IPS-NIHi7 (cell line): Measurements from ENCODE around the gene KLF7.
A peak's percentile ranks its signal among the peaks of the same experiment; 100 is the strongest.

ENCODE experiments used
- DNase-seq: peaks from one replicate; pipeline ENCODE4 v3.0.0; 2012; ENCODE audit warnings: mixed read lengths; ENCODE audit errors: extremely low spot score

KLF7 gene

DNA sequence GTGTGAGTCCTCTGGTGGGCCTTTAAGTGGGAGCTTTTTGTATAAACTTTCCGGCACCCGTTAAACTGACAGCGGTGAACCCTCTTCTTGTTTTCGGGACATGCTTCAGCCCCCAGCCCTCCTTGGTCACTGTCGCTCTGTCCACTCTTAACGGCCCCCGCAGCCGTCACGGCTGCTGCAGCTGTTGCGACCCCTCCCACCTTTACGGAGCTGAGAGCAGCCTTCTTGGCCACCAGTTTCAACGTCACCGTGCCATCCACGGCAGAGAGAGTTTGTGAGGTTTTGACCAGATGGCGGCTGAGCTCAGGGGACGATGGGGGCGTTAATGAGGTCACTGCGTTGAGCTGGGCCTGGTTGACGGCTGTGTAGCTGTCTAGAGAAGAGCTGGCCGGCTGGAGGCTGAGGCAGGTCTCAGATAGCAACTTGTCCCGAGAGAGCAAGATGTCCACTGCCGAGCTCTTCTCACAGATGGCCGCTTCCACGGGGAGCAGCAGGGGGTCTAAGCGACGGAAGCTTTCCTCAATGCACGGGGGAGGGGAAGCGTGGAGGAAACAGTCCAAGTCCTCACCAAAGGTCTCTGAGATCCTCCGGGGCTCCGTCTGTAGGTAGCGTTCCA is 41.9 kb downstream of the KLF7 start:
- no peak for DNase-seq

DNA sequence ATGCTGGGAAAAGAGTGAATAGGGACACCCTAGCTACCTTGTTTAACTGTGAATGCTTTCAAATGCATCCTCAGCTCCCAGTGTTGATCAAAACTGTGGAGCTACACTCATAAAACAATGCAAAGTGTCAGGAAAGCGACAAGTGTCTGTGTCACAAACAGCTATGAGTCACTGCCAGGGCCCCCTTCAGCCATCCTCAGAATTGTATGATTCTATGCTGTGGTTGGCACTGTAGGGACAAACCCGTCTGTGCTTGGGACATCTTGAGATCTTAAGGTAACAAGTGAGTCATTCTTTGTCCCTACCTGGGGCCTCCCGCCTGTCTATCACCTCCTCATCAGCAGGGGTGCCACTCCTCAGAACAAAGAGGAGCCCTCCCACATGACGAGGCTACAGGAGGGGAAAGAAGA is 42.4 kb downstream of the KLF7 start:
- peak; percentile 71 for DNase-seq

DNA sequence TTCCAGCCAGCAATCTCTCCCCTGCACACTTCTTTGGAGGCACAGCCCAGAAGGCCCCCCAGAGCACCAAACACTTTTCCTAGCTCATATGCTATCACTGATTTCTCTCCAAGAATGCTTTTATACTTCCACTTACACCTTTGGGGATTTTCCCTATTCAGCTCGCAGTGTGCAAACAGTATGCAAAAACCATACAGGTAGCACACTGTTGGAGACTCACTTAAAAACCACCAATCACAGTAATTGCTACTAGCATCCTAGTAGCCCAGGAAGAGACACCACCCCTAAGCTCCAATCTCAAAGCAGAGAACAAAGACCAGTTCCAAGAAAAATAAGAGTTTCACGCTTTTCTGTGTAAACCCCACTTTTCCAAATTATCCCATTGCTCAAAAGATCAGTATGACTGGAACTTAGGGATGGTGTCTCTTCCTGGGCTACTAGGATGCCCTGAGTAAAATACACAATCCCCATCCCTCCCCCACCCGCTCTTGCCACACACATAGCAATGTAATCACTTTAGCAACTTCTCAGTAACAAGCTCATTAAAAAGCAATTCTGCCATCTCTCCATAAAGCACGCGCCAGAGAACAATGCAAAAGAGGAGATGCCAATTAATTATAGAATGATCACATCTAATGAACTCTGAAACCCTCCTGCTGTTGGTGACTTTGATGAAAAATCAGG is 43.0 kb downstream of the KLF7 start:
- DNase-seq = no peak

DNA sequence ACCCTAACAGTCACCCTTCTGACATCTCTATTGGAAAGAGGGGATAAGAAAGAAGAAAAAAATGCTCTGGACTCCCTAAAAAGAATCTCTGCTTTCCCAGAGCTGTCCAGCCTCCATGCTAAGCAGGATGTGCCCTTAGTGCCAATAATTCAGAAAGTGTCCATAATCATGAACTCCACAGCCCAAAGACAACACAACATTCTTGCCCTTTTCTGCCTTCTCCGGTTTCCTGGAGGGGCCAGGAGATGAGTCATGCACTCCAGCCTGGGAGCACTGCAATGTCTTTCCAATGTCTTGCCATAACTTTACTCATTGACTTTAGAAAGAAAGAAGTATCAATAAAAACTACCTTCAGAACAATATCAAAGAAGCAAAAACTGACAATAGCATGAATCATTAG is 44.0 kb downstream of the KLF7 start:
- no peak for DNase-seq

DNA sequence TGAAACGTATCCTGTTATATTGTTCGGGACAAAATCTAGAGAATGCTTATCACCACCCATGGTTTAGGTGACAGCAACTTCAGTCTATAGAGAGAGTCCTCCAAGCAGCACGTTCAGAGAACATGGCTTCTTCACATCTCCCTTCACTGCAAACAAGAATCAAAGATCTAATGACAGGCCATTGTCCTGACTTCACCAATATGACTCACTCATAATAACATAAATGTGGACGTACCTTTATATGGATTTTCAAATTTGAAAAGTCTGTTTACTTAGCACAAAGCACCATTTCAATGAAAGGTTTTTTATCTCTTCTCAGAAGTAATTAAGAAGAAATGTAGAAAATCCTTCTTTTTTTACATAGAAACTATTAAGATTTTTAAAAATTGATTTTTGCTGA is 46.7 kb downstream of the KLF7 start:
- no peak for DNase-seq

DNA sequence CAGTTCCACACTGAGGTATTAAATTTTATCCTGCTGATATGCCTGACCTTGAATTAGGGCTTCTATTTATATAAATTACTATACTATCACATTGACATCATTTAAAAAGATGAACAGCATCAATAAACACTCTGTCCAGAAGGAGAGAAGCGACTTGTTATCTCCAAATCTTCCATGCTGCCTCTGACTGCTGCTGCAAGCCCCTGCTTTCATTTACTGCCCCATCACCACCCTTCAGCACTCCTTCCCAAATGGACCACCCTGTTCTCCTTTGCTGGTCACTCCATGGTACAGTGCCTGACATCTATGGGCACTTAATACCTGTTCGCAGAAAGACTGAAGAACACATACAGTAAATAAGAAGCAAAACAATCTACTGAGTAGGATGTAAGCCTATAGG is 48.1 kb downstream of the KLF7 start:
- DNase-seq = no peak

DNA sequence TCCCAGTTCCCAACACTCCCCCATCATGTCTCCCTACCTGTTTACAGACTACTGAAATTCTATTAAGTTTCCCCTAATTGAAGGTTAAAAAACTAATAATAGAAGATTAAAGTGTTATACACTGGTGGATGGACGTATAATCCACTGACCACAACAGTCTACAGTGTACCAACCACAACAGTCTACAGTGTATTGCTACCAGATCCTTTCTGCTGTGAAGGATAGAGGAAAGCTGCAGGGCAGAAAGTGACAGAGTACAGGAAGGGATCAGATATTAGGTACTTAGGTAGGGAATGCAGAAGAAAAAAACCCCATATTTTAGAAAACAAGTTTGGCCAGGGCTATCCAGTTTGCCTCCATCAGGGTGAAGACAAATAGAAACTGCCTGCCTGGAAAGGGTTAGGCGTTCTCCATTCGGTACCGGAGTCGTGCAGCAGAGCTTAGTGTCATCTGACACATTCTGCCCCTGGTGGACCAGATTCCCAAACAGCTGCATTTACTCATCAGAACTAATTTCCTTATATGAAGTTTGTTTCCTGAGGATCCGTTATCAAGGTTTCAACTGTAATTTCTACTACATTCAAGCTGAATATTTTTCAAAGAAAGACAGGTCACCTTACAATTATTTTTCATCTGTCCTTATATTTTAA is 49.9 kb downstream of the KLF7 start:
- DNase-seq = no peak

DNA sequence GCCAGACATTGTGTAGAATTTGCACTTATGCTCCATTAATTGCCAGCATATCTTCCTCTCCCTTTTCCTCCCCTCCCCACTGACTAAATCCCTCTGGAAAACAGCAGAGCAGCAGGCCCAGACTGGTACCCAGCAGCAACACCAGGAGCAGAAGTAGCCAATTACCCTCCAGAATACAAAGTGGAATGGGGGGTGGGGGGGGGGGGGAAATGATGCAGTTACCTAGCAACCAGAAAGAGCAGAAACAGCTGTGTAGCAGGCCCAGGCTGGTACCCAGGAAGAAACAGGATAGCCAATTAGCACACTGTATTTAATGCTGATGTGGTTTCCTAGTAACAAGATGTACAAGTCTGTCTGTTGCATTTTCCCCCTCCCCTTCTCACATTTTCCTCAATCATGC is 52.3 kb downstream of the KLF7 start:
- DNase-seq = no peak

DNA sequence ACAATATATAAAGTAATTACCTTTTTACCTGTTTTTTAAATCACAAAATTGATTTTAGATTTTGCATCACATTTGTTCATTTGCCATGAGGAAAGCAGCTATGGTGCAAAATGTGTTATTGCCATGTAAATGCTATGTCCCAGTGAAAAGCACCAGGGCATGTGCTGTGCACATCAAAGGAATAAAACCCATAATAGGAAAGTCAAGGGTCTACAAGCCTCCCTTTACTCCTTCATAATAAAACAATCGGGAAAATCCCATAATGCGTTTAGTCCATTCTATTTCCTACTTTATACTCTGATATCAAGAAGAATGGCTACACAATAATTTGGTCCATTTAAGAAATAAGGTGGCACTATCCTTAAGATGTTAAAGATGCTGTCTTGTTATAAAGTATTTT is 53.0 kb downstream of the KLF7 start:
- no peak for DNase-seq

DNA sequence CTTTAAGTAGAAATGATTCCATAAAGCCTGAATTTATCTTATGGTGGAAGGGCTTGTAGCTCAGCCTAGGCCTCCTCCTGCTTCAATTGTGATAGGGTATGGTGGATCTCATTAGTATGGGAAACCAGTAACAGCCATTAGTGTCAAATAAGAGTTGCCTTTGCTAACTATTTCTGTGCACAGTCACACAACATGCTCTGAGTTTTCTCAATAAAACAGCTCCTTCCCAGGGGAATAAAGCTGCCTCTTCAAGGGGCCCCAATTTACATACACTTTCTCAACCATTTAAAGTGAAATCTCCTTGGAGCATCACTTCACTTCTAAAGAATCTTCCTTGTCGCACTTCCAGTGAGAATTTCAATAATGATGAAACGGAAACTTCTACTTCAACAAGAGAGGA is 53.4 kb downstream of the KLF7 start:
- DNase-seq = no peak

DNA sequence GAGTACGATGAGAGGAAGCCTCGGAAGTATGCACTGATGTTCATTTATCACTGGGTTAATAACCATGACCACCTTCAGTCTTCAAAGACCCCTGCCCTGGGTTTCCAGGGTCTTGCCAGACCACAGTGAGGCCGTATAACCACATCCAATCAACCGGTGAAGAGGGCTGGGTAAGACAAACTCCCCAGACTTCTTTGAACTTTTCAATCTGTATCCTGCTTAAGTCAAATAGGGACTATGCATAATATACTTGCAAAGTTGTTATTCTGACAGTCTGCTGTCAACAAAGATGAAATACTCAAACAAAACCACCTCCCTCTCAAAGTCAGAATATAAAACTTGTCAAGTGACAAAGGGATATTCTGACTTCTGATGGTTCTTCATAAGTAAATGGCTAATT is 54.0 kb downstream of the KLF7 start:
- DNase-seq = no peak

DNA sequence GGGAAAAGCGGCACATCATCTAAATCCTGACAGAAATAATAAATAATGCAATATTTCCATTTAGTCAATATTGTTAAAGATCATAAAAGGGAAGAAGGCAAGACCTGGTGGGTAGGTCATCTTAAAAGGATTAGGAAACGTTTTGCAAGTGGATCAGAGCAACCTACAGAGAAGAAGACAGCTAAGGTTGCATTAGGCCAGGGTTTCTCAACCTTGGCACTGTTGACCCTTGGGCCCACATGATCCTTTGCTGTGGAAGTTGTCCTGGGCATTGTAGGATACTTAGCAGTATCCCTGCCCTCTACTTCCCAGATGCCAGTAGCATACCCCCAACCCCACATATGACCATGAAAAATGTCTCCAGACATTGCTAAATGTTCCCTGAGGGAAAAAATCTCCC is 55.0 kb downstream of the KLF7 start:
- DNase-seq = no peak

DNA sequence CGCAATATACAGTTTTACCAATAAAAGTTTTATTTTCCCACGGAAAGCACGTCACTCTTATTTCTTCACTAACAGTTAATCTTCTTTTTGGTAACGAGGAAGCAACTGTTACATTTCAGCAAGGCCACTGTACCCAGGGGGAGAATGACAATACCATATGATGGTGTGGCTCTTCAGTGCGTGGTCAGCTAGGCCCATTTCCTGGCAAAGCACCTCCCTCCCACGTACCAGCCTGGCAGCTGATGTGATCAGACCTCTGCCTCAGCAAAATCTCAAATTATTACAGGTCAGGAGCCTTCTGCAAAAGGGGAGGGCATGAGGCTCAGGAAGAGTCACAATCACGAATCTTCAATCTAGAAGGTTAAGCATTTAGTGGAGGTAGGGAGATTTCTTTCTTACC is 55.4 kb downstream of the KLF7 start:
- no peak for DNase-seq

DNA sequence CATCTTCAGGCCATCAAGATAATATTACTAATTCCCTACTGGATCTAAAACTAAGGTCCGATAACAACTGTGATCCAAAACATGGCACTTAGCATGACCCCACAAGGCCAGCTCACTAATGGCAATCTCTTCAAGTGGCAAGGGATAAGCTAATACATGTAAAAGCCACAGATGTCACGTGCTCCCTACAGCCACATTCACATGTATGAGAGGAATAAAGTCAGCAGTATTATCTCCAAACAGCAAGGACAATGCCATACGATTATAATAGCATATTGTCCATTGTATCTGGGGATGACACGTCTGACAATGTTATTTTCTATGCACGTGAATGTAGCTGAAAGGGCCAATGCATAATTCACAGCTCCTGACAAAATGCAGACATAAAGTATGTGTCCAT is 56.0 kb downstream of the KLF7 start:
- no peak for DNase-seq

DNA sequence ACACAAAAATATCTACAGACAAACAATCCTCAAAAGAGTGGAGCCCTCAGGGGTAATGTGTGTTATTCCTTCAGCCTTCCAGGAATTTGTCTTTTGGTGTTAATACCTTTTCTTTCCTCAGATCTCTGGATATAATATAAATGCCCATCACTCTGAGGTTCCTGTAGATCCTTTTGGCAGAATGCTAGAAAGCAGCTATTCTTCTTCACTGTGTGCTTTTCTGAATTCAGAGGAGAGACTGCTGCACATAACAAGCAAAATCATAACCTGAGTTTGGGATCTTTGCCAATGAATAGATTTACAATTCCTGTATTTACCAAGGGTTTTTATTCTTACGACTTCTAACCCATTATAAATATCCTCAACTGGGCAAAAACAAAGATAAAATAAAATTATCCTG is 57.3 kb downstream of the KLF7 start:
- DNase-seq = no peak

DNA sequence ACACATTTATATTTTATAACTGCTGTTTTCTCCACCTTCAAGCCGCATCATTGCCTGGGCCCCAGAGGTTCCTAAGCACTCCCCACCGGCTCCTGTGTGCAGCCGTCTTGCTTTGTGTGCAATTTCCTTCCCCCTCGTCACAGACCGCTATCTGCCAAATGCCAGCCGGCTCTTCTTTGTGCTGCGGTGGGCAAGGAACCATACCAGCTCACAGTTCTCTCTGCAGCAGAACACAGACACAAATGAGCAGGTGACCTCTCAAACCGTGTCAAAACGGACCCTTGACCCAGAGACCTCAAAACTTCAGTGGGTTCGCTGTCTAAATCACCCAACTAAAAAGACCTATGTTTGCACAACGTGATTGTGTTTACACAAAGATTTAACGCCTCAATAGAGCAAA is 58.2 kb downstream of the KLF7 start:
- no peak for DNase-seq

DNA sequence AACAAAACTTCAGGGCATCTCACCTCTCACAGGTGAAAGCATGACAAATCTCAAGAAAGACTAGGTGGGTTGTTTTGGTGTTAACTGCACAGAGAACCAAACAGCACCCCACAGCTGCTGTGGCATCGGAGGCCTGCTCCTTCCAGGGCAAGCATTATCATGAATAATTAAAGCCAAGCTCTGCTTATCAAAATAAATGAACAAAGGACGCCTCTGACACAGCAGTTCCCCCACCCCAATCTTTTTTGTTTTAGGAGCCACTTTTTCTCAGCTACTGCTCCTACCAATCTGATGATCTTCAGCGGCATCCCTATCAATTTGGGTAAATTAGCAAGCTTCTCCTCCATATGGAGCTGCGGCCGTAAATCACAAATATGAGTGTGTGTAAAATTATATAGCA is 58.6 kb downstream of the KLF7 start:
- no peak for DNase-seq

DNA sequence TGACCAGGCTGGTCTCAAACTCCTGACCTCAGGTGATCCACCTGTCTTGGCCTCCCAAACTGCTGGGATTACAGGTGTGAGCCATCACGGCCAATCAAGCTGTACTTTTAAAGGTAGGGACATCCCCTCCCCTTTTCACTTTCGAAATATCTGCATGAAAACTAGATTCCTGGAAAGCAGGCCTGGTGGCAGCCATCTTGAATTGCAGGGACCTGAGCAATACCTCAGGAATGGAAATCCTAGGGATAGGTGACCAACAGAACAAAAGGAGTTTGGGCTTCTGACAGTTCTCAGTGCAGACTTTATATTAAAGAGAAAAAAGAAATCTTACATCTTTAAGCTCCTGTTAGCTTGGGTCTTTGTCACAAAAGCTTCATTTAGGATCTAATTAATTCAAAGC is 62.6 kb downstream of the KLF7 start:
- DNase-seq = peak; percentile 28

DNA sequence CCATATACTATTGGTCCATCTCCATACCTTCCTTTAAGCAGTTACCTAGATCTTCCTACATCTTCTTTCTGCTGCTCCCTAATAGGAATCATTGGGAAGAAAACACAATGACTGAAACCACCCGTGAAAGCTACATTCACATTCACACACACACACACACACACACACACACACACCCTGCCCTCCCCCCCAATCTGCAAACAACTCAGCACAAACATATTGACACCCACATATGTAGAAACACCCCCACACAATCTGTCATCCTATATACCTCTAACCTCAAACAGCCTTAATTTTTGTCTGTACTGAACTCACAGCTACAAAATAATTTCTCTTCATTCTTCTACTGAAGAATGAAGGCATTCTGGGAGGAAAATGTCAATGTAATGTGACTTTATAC is 63.8 kb downstream of the KLF7 start:
- no peak for DNase-seq

DNA sequence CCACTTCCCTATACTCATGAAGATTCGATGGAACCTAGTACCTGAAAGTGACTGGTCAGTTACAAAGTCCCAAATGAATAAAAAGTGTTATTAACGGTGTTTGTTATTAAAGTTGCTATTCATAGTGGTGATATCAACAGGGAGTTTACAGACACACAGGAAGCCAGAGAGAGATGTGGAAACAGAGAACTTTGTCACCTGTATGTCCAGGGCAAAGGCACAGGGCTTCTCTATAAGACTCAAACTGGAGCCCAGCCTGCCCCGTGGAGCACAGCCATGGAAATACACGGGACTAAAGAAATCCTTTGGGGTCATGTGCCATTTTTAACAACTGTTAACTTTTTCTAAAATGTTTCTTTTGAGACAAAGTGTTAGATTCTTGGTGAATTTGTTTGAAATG is 68.5 kb downstream of the KLF7 start:
- DNase-seq = no peak

DNA sequence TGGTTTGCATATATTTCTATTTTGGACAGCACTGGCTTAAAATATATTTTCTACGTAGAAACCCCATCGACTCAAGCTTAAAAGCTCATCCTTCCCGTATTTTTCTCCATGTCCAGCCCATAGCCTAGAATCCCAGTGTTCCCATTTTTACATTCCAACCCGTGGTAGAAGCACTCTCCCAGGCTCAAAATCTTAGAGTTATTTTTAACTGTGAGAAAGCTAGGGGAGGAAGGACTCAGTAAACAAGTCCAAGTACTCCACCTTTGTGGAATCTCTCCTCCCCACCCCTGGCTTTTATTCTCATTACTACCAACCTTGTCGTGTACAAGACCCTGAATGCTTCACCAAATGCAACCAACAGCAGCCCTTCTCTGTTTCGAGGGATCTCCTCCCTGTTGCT is 69.8 kb downstream of the KLF7 start:
- no peak for DNase-seq

DNA sequence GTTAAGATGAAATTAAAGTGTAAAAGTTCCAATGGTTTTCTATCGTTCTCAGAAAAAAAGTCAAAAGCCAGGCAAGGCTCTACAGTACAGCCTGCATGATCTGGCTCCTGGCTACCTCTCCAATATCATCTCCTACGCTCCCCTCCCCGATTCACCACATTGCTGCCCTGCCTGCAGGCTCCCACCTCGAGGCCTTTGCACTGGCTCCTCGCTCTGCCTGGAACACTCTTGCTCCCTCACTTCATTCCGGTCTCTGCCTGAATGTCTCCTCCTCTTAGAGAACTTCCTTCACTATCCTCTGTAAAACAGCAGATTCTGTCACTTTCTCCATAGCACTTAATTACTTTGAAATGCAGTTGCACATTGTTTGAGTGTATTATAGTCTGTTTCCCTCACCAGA is 72.5 kb downstream of the KLF7 start:
- DNase-seq = peak; percentile 52

DNA sequence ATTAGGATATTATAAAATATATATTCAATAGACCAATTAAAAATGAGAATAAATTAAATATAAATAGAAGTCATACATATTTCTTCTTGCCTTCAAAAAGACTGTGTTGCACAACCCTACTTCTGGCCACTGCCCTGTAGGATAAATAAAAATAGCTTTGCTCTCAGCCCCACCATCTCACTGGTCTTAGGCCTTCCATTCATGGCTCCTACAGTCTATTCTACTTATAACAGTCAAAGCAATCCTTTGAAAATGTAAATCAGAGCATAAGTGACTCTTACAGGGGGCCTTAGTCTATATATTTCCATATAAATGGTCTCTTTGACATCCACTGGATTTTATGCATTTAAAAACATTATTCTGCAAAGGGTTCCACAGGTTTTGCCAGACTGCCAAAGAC is 72.9 kb downstream of the KLF7 start:
- DNase-seq = no peak

DNA sequence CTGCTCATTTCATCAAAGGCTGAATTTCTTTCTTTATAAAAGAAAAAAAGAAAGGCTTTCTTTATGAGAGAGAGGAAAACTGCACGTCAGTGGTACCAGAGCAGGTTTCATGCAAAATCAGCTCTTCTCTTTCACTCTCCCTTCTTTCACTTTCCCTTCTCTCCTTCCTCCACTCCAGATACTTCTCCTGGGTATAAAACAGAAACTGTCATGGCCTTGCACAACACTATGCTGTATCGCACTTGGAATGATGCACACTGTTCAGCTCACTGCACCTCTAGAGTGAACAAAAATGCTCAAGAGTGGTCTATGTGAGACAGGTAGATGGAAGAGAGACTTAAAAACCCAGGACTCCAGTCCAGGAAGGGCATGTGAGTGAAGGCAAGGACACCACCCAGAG is 73.8 kb downstream of the KLF7 start:
- no peak for DNase-seq
